GM19467 (cell line): ENCODE results near the gene TAB3.

Source experiments
- ATAC-seq: cut with Tn5 transposase; IDR thresholded peaks from one replicate; pipeline ENCODE4 v1.9.1; 2021; ENCODE audit warnings: mild to moderate bottlenecking, moderate library complexity; ENCODE audit not compliant: unreplicated experiment

The TAB3 gene

GRCh38 chrX:30887721-30888120 lies 1.3 kb downstream of the TAB3 start:
- no peak for ATAC-seq

GRCh38 chrX:30887288-30887687 lies 1.8 kb downstream of the TAB3 start:
- no peak for ATAC-seq

DNA sequence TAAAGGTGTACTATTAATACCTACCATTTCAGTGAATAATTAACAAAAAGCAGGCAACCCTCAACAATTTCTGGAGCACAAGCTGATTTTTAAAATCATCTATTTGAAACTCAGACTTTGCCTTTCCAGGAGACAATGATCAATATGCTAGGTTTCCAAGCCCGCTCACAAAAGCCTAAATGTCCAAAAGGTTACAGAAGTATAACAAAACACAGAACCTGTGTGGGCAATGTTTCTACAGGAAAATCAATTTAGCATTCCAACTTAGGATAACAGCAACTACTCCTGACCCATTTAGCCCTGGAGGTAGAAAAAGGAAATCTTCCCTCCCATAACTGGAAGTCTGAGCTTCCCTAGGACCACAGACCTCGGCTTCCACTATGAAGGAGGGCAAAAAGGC lies 3.9 kb downstream of the TAB3 start:
- ATAC-seq: no peak

DNA sequence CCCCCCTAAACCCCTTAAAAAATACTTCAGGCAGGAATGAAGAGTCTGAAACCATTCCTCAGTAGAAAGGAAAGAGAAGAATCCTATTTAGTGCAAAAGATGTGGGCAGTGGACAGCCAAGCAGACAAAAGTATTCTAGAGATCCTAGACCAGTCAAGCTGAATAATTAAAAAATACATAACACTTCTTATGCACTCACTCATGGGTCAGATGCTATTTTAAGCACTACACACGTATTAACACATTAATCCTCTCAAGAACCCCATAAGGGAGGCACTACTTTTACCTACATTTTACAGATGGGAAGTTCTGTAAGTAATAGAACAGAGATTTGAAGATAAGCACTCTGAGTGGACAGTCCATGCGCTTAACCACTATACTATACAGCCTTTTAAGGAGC lies 5.9 kb downstream of the TAB3 start:
- no peak for ATAC-seq

- ATAC-seq: no peak
These were observed 7.3 kb downstream of the TAB3 start for GRCh38 chrX:30881797-30882196.

DNA sequence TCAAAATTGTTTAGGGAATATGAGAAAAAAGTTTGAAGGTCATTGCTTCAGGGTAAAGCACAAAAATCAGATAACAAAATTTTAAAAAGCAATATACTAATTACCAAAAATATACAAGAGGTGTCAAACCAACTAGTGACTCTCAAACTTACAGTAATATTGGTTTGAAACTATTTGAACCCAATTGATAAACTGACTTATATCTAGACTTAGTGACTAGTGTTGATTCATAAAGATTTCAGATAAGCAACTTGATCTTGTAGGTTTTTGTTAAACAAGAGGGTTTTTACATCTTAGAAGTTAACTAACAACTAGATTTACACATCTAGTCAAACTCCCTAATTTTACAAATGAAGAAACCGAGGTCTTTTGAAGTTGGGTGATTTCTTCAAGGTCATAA lies 7.7 kb downstream of the TAB3 start:
- ATAC-seq: no peak

DNA sequence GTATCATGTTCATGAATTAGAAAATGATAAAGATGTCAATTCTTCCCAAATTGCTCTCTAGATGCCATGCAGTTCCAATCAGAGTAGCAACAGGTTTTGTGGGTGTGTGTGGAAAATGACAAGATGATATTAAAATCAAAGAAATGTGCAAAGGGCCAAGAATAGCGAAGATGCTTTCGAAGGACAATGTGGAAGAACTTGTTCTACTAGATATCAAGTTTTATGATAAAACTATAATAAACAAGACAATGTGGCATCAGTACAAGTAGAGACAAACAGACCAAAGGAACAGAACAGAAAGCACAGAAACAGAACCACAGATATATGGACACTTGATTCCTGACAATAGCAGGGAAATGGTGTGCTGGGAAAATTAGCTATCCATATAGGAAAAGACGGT lies 9.0 kb downstream of the TAB3 start:
- no peak for ATAC-seq

DNA sequence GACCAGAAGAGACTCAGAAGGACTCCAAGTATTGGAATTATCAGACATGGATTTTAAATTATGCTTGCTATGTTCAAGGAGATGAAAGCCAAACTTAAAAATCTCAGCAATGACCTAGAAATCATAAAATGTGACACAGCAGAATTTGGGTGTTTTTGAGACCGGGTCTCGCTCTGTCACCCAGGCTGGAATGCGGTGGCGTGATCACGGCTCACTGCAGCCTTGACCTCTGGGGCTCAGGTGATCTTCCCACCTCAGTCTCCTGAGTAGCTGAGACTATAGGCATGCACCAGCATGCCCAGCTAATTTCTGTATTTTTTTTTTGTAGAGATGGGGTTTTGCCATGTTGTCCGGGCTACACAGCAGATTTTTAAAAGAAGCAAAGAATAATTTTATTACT lies 12.7 kb downstream of the TAB3 start:
- no peak for ATAC-seq

DNA sequence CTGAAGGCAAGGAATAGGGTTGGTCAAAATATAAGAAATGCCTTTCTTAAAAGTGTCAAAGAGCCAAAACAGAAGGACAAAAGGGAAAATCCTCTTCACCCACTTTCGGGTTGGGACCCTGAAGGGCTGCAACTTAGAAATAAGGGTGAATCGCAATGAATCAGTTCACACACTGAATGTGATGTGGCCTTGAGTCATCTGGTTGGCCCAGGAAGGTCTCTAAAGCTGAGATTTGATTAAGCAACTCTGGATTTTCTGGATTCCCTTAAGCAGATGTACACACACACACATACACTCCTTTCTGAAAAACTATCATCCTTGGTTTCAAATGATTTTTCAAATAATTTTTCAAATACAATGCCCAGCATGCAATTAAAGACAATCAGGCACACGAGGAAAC lies 13.1 kb downstream of the TAB3 start:
- no peak for ATAC-seq

DNA sequence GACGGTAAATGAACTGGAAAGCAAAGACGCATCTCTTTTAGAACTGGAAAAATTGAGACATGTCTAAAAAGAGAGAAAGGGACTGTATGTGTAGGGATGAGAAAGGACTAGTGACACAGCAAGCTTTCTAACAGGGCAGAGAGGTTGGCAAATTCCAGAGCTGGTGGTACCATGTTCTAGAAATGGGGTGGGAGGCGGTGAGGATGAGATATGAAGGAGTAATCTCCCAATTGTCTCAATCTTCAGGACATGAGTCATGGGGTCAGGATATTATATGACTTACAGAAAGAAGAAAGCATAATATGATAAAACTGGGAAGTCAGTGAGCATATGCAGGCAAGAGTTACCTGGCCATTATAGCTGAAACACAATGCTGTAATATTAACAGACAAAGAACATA lies 14.2 kb downstream of the TAB3 start:
- no peak for ATAC-seq

GRCh38 chrX:30870572-30870971 lies 18.5 kb downstream of the TAB3 start:
- no peak for ATAC-seq

GRCh38 chrX:30865612-30866011 lies 23.4 kb downstream of the TAB3 start:
- no peak for ATAC-seq

DNA sequence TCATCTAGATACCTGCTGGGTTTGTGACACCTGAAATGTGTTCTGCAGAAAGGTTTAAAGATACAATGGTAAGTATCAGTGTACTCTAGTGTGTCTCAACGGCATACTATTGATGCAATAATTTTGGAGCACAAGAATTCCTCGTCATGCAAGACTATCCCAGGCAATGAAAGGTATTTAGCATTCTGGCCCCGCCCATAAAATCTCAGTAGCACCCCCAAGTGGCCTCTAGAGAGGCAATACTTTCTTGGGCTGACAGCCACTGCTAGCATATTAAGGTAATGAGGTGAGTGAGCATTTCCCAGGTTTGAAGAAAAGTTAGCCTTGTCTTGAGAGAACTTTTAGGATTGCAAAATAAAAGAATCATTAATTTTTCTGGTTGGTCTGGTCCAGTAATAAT lies 24.0 kb downstream of the TAB3 start:
- no peak for ATAC-seq

GRCh38 chrX:30864383-30864785 lies 24.7 kb downstream of the TAB3 start:
- ATAC-seq: no peak

- ATAC-seq: no peak
These were observed 25.1 kb downstream of the TAB3 start for GRCh38 chrX:30863974-30864373.

DNA sequence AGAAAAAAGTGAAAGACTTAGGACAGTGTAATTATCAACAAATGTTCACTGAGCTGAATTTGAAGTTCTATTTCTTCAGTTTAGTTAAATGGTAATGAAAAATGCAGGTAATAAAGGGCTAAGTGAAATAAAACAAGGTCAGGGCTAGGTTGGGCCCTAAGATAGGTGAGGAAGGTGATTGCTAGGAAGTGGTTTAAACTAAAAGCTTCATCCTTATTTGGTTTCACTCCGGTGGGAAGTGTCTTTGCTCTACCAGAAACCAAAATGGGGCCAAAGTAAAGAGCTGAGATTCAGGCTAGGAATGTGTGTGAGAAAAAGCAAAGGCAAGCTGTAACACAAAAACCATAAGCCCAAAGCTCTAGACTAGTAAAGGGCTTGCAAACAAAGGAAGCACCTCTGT lies 31.0 kb downstream of the TAB3 start:
- ATAC-seq: no peak

- ATAC-seq: no peak
These were observed 37.6 kb downstream of the TAB3 start for GRCh38 chrX:30851449-30851848.

DNA sequence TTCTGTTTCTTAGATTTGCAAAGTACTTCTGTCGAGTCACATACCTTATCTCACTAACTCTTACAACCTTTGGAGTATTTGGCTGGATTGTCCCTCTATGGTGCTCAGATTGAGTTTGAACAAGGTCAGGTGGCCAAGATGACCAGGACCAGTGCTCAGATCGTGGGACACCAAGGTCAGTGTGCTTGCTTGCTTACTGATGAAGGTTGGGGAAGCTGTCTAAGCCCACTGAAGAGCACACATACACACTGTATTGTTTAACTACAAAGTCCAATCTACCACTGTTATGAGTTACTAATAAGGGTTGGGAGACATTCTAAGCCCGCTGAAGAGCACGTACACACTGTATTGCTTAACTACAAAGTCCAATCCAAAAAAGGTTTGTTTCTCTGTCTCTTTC lies 53.7 kb downstream of the TAB3 start:
- ATAC-seq: no peak

DNA sequence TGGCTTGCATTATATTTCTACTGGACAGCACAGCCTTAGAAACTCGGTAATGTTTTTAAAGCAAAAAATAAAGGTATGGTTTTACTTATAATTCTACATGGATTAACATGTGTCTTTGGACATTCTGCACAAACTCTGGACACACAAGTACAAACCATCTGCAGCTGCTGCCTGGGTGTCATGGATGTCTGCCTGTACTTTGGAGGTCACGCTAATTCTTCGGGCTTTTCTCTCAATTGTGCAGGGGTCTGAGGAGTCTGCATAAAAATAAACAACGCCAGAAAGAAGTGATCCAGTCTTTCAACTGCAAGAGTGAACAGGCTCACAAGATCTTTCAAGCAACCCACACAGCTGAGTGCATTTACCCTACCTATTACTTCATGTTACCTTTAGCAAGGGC lies 55.2 kb downstream of the TAB3 start:
- ATAC-seq: no peak

- ATAC-seq: peak; percentile 79
These were observed 58.0 kb downstream of the TAB3 start for GRCh38 chrX:30831082-30831481.

GRCh38 chrX:30830326-30830943 lies 58.6 kb downstream of the TAB3 start:
- ATAC-seq: no peak

DNA sequence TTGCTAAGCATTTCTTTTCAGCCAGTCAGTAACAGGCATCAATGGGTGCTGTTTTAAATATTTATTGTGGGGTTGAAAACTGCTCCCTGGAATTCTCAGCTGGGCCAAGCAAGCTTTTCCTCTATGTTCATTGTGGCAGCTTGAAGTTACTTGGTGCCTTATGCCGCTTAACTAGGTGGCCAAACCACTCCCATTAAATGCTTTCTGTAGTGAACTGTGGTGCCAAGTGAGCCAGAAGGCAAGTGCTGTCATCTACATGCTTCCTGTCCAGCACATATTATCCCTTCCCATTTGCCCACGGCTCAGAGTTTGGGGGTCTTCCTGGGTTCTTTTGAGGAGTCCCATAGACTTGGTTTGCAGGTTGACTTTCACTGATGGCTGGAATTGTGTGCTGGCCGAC lies 64.8 kb downstream of the TAB3 start:
- ATAC-seq: no peak

GRCh38 chrX:30822764-30823163 lies 66.3 kb downstream of the TAB3 start:
- no peak for ATAC-seq
